HepG2 (cell line): Measurements from ENCODE around the gene CPNE5. TPM values are rescaled to one million over a fixed set of nuclear protein-coding genes. Genes with fewer than 3 reads are reported as not detected.

Experiments used
- ARID2 ChIP-seq: sonication (generic); formaldehyde crosslinking; IDR thresholded peaks from 2 replicates; pipeline ENCODE4 v1.8.1; 2022; ENCODE audit warnings: mild to moderate bottlenecking, missing genetic modification reagents, borderline replicate concordance
- CC2D1A ChIP-seq: sonication (generic); formaldehyde crosslinking; IDR thresholded peaks from 2 replicates; pipeline ENCODE4 v1.8.1; 2023; ENCODE audit warnings: mild to moderate bottlenecking, missing genetic modification reagents
- HDAC1 ChIP-seq: sonication (generic); formaldehyde crosslinking; IDR thresholded peaks from 2 replicates; pipeline ENCODE4 v1.5.1; 2020; ENCODE audit warnings: mild to moderate bottlenecking, missing genetic modification reagents
- HOXA3 ChIP-seq: sonication (generic); formaldehyde crosslinking; IDR thresholded peaks from 2 replicates; pipeline ENCODE4 v1.5.0; 2020; ENCODE audit warnings: missing genetic modification reagents
- JUND ChIP-seq: sonication (generic); formaldehyde crosslinking; IDR thresholded peaks from 2 replicates; pipeline ENCODE4 v1.8.0; 2022; ENCODE audit warnings: mild to moderate bottlenecking, missing genetic modification reagents
- KDM2A ChIP-seq: sonication (generic); formaldehyde crosslinking; IDR thresholded peaks from 2 replicates; pipeline ENCODE4 v1.4.0; 2020; ENCODE audit warnings: low read depth, missing genetic modification reagents, borderline replicate concordance
- NCOA5 ChIP-seq: sonication (generic); formaldehyde crosslinking; IDR thresholded peaks from 2 replicates; pipeline ENCODE4 v1.4.0; 2020; ENCODE audit warnings: missing genetic modification reagents
- SALL2 ChIP-seq: sonication (generic); formaldehyde crosslinking; IDR thresholded peaks from 2 replicates; pipeline ENCODE4 v1.8.1; 2023; ENCODE audit warnings: mild to moderate bottlenecking, missing genetic modification reagents, inconsistent platforms
- SMC3 ChIP-seq: IDR thresholded peaks from 2 replicates; pipeline ENCODE4 v1.6.1; 2011; ENCODE audit warnings: low read length, improper control_type of control experiment
- SYNCRIP ChIP-seq: fragments of 200-400 bp; formaldehyde crosslinking; IDR thresholded peaks from 2 replicates; pipeline ENCODE4 v1.6.1; 2018; ENCODE audit warnings: mild to moderate bottlenecking, low read depth, low read length; ENCODE audit not compliant: insufficient read depth
- ZNF230 ChIP-seq: sonication (generic); formaldehyde crosslinking; IDR thresholded peaks from 2 replicates; pipeline ENCODE4 v1.4.0; 2020; ENCODE audit warnings: mild to moderate bottlenecking, missing genetic modification reagents
- ZNF251 ChIP-seq: sonication (generic); formaldehyde crosslinking; IDR thresholded peaks from 2 replicates; pipeline ENCODE4 v1.9.0; 2021; ENCODE audit warnings: mild to moderate bottlenecking, missing genetic modification reagents
- ZNF274 ChIP-seq: sonication (generic); formaldehyde crosslinking; IDR thresholded peaks from 2 replicates; pipeline ENCODE4 v1.5.1; 2020; ENCODE audit warnings: mild to moderate bottlenecking, missing genetic modification reagents
- ZNF354B ChIP-seq: sonication (generic); formaldehyde crosslinking; IDR thresholded peaks from 2 replicates; pipeline ENCODE4 v1.8.0; 2022; ENCODE audit warnings: mild to moderate bottlenecking, missing genetic modification reagents
- ZNF672 ChIP-seq: sonication (generic); formaldehyde crosslinking; IDR thresholded peaks from 2 replicates; pipeline ENCODE4 v1.8.1; 2022; ENCODE audit warnings: missing genetic modification reagents
- ZNF883 ChIP-seq: sonication (generic); formaldehyde crosslinking; IDR thresholded peaks from 2 replicates; pipeline ENCODE4 v1.5.1; 2020; ENCODE audit warnings: mild to moderate bottlenecking, missing genetic modification reagents; ENCODE audit errors: not compliant biosample characterization
- polyA plus RNA-seq, 8 experiments: library from polyadenylated mRNA; depleted of rRNA in 3 of 8; stranded (reverse) in 7 of 8; unstranded in 1 of 8; fragments of >200 nt; fragmentation: Illumina TruSeq in 4 of 8; extraction: Trizol in 4 of 8; gene quantifications; 2 replicates each; pipeline versions ENCODE4 v1.2.1 to v1.2.3, GENCODE V29; 2011 to 2016; ENCODE audit warnings: low read depth in 4 of 8, missing spikeins in 1 of 8, mixed read lengths in 1 of 8; ENCODE audit not compliant: insufficient read depth in 1 of 8
- total RNA-seq, 5 experiments: library from RNA; depleted of rRNA; stranded (reverse); fragments of >200 nt; fragmentation: Illumina TruSeq; extraction: Trizol; gene quantifications; 2 replicates each; pipeline ENCODE4 v1.2.3, GENCODE V29; 2016; ENCODE audit warnings: low read depth in 1 of 5
- TF ChIP-seq, protein P1 (sequence below): IDR thresholded peaks from 2 replicates; pipeline ENCODE4 v1.6.1; 2016; ENCODE audit warnings: missing compliant biosample characterization, missing genetic modification reagents, borderline replicate concordance
- TF ChIP-seq, protein P2 (sequence below): sonication (generic); formaldehyde crosslinking; IDR thresholded peaks from 2 replicates; pipeline ENCODE4 v1.5.1; 2020; ENCODE audit warnings: mild to moderate bottlenecking, missing genetic modification reagents, borderline replicate concordance
- TF ChIP-seq, protein P3 (sequence below): sonication (generic); formaldehyde crosslinking; IDR thresholded peaks from 2 replicates; pipeline ENCODE4 v1.4.0; 2020; ENCODE audit warnings: mild to moderate bottlenecking, low read depth, missing genetic modification reagents
- TF ChIP-seq, protein P4 (sequence below): sonication (generic); formaldehyde crosslinking; IDR thresholded peaks from 2 replicates; pipeline ENCODE4 v1.4.0; 2020; ENCODE audit warnings: missing genetic modification reagents

CPNE5 gene
- total and polyA plus RNA-seq, 2 of the 13 experiments (the other 11 are each of a cell fraction or from before 2014, with no cell fraction given), result 0.16 TPM; not detected in 1

DNA sequence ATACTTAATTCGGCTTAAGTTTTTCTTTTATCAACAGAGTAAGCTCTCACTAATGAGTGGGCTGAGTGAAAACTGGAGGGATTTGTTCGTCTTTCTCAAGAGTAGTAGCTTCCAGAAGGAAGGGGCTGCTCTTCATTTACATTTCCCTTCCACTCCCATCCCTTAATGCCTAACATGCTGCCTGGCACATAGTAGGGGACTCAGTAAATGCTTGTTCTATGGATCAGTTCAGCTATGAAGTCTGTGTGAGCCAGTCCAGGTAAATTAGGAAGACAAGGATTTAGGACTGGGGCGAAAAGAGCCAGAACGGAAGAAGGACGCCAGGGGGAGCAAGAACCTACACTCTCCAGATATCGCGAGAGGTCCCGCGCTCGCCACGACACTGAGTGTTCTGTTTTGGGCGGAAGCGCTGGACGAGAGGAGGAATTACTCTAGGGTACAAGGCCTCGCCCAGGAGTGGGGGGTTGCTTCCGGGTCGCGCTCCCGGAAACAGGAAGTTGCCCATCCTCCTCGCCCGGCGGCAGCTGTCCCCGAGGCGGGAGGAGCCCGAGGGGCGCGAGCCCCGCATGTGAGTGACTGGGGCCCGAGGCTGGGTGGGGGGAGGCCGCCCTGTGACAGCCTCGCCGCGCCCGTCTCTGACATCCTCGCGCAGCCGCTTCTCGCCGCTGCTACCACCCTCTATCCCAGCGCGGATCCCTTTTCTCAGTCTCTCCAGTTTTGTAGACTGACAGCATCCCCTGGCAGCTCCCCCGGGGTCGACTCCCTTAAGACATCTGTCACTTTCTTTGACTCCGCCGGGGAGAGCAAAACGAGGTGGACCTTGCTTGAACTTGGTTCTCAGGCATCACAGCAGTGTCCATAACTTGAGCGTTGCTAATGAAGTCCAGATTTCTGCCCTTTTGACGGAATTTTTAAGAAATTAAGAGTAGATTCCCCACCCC, 46.5 kb upstream of the CPNE5 start, which contains the start of gene C6orf89 (continued):
- TF ChIP-seq, protein P1, sequence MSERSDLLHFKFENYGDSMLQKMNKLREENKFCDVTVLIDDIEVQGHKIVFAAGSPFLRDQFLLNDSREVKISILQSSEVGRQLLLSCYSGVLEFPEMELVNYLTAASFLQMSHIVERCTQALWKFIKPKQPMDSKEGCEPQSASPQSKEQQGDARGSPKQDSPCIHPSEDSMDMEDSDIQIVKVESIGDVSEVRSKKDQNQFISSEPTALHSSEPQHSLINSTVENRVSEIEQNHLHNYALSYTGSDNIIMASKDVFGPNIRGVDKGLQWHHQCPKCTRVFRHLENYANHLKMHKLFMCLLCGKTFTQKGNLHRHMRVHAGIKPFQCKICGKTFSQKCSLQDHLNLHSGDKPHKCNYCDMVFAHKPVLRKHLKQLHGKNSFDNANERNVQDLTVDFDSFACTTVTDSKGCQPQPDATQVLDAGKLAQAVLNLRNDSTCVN (CRISPR knock-in tag), result peak; percentile 51; the same call in 1 of the 2 replicates
- TF ChIP-seq, protein P2, sequence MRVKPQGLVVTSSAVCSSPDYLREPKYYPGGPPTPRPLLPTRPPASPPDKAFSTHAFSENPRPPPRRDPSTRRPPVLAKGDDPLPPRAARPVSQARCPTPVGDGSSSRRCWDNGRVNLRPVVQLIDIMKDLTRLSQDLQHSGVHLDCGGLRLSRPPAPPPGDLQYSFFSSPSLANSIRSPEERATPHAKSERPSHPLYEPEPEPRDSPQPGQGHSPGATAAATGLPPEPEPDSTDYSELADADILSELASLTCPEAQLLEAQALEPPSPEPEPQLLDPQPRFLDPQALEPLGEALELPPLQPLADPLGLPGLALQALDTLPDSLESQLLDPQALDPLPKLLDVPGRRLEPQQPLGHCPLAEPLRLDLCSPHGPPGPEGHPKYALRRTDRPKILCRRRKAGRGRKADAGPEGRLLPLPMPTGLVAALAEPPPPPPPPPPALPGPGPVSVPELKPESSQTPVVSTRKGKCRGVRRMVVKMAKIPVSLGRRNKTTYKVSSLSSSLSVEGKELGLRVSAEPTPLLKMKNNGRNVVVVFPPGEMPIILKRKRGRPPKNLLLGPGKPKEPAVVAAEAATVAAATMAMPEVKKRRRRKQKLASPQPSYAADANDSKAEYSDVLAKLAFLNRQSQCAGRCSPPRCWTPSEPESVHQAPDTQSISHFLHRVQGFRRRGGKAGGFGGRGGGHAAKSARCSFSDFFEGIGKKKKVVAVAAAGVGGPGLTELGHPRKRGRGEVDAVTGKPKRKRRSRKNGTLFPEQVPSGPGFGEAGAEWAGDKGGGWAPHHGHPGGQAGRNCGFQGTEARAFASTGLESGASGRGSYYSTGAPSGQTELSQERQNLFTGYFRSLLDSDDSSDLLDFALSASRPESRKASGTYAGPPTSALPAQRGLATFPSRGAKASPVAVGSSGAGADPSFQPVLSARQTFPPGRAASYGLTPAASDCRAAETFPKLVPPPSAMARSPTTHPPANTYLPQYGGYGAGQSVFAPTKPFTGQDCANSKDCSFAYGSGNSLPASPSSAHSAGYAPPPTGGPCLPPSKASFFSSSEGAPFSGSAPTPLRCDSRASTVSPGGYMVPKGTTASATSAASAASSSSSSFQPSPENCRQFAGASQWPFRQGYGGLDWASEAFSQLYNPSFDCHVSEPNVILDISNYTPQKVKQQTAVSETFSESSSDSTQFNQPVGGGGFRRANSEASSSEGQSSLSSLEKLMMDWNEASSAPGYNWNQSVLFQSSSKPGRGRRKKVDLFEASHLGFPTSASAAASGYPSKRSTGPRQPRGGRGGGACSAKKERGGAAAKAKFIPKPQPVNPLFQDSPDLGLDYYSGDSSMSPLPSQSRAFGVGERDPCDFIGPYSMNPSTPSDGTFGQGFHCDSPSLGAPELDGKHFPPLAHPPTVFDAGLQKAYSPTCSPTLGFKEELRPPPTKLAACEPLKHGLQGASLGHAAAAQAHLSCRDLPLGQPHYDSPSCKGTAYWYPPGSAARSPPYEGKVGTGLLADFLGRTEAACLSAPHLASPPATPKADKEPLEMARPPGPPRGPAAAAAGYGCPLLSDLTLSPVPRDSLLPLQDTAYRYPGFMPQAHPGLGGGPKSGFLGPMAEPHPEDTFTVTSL (CRISPR knock-in tag), result peak; percentile 41; the same call in 1 of the 2 replicates
- TF ChIP-seq, protein P3, sequence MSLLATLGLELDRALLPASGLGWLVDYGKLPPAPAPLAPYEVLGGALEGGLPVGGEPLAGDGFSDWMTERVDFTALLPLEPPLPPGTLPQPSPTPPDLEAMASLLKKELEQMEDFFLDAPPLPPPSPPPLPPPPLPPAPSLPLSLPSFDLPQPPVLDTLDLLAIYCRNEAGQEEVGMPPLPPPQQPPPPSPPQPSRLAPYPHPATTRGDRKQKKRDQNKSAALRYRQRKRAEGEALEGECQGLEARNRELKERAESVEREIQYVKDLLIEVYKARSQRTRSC (CRISPR knock-in tag), result 0 out of 2 replicates have a peak, but pooled peaks have one; percentile 87
- TF ChIP-seq KDM2A (CRISPR knock-in tag) (peak; percentile 96), ZNF251 (no peak), HOXA3 (peak; percentile 96), HDAC1 (CRISPR knock-in tag) (peak; percentile 99), CC2D1A (CRISPR knock-in tag) (peak; percentile 94), ARID2 (CRISPR knock-in tag) (peak; percentile 89; the same call in 1 of the 2 replicates), NCOA5 (no peak), ZNF354B (CRISPR knock-in tag) (peak; percentile 18; the same call in 1 of the 2 replicates), ZNF230 (CRISPR knock-in tag) (peak; percentile 91; the same call in 1 of the 2 replicates), SYNCRIP (no peak), ZNF274 (CRISPR knock-in tag) (peak; percentile 83; the same call in 1 of the 2 replicates), JUND (CRISPR knock-in tag) (no peak; the same call in 1 of the 2 replicates), ZNF672 (no peak), ZNF883 (CRISPR knock-in tag) (peak; percentile 79), SMC3 (peak; percentile 92), SALL2 (CRISPR knock-in tag) (peak; percentile 98)
- TF ChIP-seq, protein P4, sequence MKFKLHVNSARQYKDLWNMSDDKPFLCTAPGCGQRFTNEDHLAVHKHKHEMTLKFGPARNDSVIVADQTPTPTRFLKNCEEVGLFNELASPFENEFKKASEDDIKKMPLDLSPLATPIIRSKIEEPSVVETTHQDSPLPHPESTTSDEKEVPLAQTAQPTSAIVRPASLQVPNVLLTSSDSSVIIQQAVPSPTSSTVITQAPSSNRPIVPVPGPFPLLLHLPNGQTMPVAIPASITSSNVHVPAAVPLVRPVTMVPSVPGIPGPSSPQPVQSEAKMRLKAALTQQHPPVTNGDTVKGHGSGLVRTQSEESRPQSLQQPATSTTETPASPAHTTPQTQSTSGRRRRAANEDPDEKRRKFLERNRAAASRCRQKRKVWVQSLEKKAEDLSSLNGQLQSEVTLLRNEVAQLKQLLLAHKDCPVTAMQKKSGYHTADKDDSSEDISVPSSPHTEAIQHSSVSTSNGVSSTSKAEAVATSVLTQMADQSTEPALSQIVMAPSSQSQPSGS, result peak; percentile 88
